ENCODE data around the gene PRR29.
"Not testable (repeated sequence)": the region's sequence is repeated elsewhere in the genome, so short reads cannot be mapped to it uniquely, and the experiment has no call there.

The PRR29 gene

GRCh38 chr17:64016974-64017373, 18.8 kb downstream of the PRR29 start:
- no peak for DNase-seq

GRCh38 chr17:64017381-64017980, 19.3 kb downstream of the PRR29 start:
- DNase-seq, result no peak

GRCh38 chr17:64019551-64019961, 21.4 kb downstream of the PRR29 start:
- not testable (repeated sequence) for DNase-seq

DNA sequence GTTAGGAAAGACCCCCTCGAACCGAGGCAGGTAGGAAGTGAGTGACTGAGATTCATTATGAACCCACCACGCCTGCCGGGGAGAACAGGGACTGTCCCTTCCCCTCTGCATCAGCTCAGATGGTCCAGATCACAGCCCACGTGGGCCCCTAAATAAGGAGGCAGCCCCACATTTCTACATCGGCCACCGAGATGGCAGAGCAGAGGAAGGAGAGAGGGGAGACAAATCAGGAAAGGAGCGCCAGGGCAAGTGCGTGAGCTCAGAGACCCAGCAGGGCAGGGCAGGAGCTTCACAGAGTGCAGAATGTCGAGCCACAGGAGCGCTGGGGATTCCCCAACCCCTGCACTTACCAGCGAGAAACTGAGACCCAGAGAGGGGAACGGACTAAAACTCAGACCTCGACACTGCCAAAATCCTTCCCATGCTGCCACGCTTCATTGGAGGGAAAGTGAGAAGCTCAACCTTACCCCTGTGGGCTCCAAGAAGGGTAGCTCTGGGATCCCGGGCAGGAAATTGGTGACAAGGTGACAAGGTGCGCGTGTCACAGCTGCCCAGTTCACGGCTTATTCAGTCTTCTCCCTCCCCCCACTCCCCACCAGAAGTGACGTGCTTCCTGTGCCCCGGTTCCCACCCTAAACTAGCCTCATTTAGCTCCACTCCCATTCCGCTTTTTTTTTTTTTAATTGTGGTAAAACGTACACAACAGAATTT, 22.1 kb downstream of the PRR29 start, which contains the start of gene ICAM2:
ICAM2 (minus strand) TSS at position 578 of the 711 bp plus-strand sequence. CDS start 13,942 bp downstream, outside the sequence.
- DNase-seq, result peak; percentile 63

DNA sequence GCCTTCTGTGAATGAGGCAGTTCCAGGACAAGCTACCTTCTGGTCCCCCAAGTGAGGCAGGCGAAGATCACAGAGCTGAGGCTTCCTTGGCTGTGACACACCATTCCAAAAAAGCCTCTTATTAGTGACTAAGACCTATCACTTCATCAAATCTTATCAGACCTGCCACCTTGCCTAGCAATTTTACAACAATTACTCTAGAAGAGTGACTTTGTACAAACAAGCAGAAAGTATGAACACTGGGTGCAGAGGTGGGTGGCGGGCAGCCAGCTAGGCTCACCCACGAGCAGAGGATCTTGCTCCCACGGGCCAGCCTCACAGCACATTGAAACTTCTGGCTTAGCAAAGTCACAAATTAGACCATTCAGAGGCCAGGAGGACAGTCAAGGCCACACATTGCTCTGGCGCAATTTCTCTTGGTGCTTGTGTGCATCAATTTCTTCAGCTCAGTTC, 24.5 kb downstream of the PRR29 start:
- no peak for DNase-seq

DNA sequence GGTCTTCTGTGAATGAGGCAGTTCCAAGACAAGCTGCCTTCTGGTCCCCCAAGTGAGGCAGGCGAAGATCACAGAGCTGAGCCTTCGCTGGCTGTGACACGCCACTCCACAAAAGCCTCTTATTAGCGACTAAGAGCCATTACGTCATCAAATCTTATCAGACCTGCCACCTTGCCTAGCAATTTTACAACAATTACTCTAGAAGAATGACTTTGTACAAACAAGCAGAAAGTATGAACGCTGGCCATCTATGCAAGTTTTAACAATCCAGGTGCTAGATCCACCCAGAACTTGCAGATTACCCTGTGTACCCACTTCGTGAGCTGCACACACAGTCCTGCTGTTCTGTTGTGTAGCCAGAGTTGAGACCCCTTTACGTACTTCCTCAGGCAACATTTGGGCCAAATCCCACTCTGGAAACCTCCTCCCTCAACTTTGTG, 26.1 kb downstream of the PRR29 start:
- no peak for DNase-seq

DNA sequence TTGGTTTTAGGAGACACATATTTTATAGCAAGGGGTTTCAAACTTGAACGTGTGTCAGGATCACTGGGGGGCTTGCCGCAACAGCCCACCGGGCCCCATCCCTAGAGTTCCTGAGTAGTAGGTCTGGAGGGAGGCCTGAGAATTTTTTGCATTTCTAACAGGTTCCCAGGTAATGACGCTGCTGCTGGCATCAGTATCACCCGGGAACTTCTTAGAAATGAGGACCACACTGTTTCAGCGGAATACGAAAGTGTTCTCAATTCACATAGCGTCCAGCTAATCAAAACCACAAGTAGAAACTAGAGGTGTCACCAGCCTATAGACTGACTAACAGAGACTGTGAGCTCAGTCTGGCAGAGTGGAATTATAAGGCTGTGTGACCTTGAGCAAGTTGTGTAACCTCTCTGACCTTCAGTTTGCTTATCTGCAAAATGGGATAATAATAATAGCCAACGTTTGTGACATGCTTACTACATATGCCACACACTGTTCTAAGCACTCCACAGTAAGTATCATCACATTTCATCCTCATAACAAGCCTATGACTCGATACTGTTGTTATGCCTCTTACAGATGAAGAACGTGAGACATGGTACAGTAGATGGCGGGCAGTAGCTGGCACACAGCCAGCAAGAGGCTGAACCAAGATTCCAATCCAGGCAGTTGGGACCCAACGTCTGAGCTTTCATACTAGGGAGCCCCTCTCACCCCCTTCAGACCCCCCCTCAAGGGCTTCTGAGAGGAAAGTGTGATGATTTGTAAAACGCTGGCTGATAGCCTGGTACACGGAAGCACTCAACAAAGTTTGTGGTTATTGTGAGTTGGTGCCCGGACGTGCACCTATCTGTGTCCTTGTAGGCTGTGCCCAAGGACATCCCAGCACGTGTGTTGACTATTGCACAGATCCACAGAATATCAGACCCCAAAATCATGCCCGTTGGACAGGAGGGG, 26.9 kb downstream of the PRR29 start:
- DNase-seq, result no peak

DNA sequence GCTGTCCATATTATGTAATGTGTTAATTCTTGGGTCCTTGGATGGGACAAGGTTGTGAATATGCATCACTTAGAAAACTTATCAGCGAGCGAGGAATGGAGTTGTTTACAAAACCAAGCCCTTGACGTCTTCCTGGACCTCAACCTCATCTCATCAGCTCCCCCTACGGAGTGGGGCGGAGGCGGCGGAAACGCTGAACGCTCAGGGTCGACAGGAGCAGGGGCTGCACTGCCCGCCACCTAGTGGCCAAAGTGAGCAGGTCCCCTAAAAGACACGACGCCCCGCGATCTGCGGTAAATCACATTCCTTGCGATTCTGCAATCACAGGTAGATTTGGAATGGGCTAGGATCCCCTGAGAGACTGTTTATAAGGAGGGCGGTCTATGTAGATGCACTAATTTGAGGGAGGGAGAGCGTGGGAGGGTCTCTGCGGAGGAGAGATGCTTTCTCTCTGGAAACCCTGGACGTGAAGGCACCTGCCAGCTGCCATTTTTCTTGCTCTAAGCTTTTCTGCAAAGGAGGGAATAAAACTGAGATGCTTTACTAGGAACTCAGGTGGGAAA, 27.7 kb downstream of the PRR29 start:
- peak; percentile 78 for DNase-seq

- peak; percentile 66 for DNase-seq
Observed at GRCh38 chr17:64028874-64029464, 30.8 kb downstream of the PRR29 start.

GRCh38 chr17:64032081-64032480, 33.9 kb downstream of the PRR29 start:
- DNase-seq, result no peak

- no peak for DNase-seq
Observed at GRCh38 chr17:64036198-64036922, 38.2 kb downstream of the PRR29 start.

GRCh38 chr17:64037180-64037579, 39.0 kb downstream of the PRR29 start:
- DNase-seq, result no peak

GRCh38 chr17:64037802-64038201, 39.7 kb downstream of the PRR29 start:
- DNase-seq, result no peak

DNA sequence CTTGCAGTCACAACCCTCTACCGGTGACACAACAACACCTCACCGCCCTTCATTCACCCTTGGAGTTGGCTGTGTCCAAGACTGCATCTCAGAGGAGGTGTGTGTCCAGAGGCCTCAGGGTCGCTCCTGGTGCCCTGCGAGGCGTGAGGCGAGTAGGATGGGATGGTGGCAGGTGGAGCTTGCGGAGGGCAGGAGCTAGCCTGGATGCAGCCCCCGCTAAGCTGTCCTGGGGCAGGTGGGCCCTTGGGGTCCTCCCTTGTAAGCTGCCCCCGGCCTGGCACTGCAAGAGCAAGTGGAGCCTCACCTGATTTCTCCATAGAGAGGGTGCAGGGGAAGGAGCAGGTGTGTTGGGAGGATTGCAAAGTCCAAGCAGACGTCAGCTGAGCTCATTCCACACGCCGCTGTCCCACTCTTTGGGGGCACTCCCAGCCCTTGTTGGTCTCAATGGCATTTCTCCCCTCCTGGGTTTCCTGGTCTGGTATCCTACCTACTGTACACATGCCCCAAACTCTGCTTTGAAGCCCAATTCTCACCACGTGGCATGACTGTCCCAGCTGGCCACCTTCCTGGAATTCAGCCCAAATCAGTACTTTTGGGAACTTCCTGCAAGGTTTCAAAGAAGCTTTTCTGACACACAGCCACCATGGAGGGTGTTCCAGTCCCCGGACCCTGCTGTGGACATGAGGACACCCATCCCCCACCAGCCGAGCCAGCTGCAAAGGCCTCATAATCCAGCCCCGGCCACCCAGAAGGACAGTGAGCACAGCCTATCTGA, 40.4 kb downstream of the PRR29 start:
- DNase-seq, result no peak

- no peak for DNase-seq
Observed at GRCh38 chr17:64039106-64039400, 40.9 kb downstream of the PRR29 start.

DNA sequence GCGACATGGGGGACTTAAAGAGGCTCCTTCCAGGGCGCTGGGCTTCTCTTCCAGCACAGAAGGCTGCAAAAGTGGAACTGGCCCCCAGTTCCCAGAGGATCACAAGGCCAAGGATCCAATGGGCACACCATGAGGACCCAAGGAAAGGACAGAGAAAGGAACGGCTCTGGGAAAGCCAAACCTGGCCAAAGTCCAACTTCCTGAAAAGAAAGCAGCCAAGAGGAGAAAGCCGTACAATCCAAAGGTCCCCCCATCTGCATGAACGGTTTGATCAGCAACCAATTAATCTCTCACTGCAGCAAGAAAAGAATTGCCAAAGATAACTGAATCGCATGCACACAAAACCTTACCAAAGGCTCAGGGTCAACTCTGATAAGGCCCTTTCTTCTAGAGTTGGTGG, 42.1 kb downstream of the PRR29 start:
- no peak for DNase-seq

- no peak for DNase-seq
Observed at GRCh38 chr17:64041912-64042311, 43.8 kb downstream of the PRR29 start.

DNA sequence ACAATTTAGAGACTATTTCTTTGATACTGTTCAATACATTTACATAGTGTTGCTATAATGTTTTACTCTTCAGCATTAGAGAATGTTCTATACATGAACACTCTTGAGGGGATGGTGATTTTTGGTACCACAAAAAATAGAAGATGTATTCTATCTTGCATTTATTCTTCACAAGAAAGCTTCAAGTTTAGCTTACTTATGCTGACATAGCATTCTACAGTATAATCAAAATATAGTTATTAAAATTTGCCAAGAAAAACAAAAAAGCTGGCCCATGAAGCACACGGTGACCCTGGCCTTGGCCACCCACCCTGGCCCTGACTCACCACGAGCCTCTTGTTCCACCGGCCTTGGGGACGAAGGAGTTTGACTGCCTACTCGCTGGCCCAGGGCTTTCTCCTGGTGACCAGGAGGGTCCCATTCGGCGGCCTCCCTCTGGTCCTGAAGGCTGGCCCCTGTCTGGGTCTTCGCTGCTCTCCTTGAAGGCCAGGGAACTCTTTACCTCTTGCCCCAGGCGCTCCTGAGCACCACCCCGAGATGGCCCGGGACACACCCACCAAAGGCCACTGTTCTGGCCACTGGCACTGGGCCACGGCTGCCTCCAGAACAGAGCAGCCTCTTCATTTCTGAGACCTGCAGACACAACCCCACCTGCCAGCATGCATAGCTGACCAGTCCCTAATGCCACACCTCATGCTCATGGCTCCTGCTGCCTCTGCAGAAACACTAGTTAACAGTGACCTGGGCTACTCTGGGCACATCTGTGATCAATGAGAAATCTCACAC, 44.7 kb downstream of the PRR29 start:
- no peak for DNase-seq

DNA sequence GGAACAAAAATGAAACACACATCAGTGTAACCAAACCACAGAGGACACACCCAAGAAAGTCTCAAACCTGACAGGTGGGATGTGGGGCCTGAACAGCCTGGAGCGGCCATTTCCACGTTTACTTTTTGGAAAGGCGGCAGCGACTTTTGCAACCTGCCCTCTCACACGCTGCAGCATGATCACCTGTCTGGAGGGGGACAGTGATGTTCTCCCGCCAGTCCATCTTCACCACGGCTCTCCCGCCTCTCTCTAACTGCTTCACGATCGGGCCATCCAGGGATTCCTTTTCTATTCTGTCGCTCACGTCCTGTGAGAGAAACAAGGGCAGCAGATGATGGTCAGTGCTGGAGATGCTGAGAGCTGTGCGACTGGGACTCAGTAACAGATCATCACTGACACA, 47.0 kb downstream of the PRR29 start:
- DNase-seq, result no peak

- no peak for DNase-seq
Observed at GRCh38 chr17:64048805-64049204, 50.7 kb downstream of the PRR29 start.

Measured in femur (tissue), 1 donor.